Amniotic stem cell (primary cell): Measurements from ENCODE around the gene CDH22.

Experiments used
- DNase-seq: peaks from one replicate; lab custom pipeline; 2025; lab: John Stamatoyannopoulos, UW

The CDH22 gene

GRCh38 chr20:46268131-46268614 lies 40.1 kb downstream of the CDH22 start:
- DNase-seq = no peak

GRCh38 chr20:46267108-46268105 lies 40.9 kb downstream of the CDH22 start:
- no peak for DNase-seq

- no peak for DNase-seq
These were observed 42.8 kb downstream of the CDH22 start for GRCh38 chr20:46265539-46265938.

- DNase-seq = no peak
These were observed 43.7 kb downstream of the CDH22 start for GRCh38 chr20:46264391-46265266.

GRCh38 chr20:46261456-46262253 lies 46.6 kb downstream of the CDH22 start:
- no peak for DNase-seq

GRCh38 chr20:46260936-46261454 lies 47.3 kb downstream of the CDH22 start:
- no peak for DNase-seq

GRCh38 chr20:46260480-46260879 lies 47.8 kb downstream of the CDH22 start:
- DNase-seq = no peak

- DNase-seq = no peak
These were observed 48.9 kb downstream of the CDH22 start for GRCh38 chr20:46259260-46259859.

GRCh38 chr20:46257887-46258286 lies 50.4 kb downstream of the CDH22 start:
- no peak for DNase-seq

- DNase-seq = no peak
These were observed 52.0 kb downstream of the CDH22 start for GRCh38 chr20:46256293-46256692.

- DNase-seq = no peak
These were observed 52.7 kb downstream of the CDH22 start for GRCh38 chr20:46255440-46256104.

GRCh38 chr20:46253391-46253790 lies 54.9 kb downstream of the CDH22 start:
- DNase-seq = no peak

- no peak for DNase-seq
These were observed 55.8 kb downstream of the CDH22 start for GRCh38 chr20:46252352-46253091.

- DNase-seq = no peak
These were observed 57.1 kb downstream of the CDH22 start for GRCh38 chr20:46251211-46251673.

- no peak for DNase-seq
These were observed 57.5 kb downstream of the CDH22 start for GRCh38 chr20:46250772-46251171.

- no peak for DNase-seq
These were observed 58.6 kb downstream of the CDH22 start for GRCh38 chr20:46249671-46250070.

- no peak for DNase-seq
These were observed 61.7 kb downstream of the CDH22 start for GRCh38 chr20:46246559-46246958.

GRCh38 chr20:46243707-46244628 lies 64.3 kb downstream of the CDH22 start:
- no peak for DNase-seq

- DNase-seq = no peak
These were observed 65.9 kb downstream of the CDH22 start for GRCh38 chr20:46242390-46242789.
